ENCODE data around the gene PHYHIPL.

The PHYHIPL gene

DNA sequence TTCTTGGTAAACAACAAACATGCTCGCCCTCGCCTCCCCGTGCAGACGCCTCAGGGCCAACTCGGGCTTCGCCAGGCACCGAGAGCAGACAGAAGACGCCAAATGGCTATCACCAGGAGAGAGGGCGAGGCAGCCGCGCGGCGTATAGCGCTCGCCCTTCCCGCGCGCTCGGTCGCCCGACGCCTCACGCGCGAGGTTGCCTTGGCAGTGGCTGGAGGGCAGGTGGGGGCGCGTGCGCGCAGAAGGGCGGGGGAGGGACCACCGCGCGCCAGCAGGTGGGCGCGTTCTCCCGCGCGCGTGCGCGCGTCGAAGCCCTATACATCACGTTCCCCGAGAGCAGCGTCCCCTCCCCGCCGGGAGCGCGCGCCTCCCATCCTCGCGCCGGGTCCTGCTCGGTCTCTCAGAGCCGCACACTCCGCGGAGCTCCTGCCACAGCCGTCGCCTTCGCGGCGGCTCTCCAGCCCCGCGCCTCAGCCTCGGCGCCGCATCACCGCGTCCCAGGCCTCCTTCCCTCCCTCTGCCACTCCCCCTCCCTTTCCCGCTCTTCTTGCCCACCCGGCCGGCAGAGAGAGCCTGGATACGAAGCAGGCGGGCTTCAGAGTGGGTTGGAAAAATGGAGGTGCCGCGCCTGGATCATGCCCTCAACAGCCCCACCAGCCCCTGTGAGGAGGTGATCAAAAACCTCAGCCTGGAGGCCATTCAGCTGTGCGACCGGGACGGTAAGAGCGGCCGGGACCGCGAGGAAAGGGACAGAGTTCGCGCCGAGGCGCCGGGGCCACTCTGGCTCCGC lies at the start of gene PHYHIPL:
Gene PHYHIPL (plus strand): TSS at position 403 of the 790 bp plus-strand sequence. CDS start 211 bp downstream, at position 614.
- H3K27ac ChIP-seq = peak within 1 kb of the TSS; percentile 84
- no peak for DNase-seq (ENCODE audit: low read depth, low spot score)

DNA sequence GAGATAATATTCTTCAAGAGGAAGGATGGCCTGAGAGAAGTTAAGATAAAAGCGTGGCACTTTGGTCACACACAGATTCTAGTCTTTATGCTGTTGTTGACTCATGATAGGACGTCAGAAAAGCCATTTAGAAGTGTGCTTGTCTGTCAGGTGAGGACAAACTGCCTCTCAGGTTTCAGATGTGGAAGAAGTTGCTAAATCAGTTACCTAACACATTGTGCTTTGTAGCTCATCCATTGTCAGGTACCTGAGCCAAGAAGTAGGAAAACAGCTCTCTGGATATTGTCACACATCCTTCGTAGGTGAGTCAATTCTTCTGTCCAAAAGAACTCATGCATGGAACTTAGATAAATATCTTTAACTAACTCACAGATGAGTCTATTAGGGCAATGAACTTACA lies 49.5 kb upstream of the PHYHIPL start:
- peak; percentile 59 for DNase-seq (ENCODE audit: low read depth, low spot score)
- no peak overlapping the region for H3K27ac ChIP-seq

DNA sequence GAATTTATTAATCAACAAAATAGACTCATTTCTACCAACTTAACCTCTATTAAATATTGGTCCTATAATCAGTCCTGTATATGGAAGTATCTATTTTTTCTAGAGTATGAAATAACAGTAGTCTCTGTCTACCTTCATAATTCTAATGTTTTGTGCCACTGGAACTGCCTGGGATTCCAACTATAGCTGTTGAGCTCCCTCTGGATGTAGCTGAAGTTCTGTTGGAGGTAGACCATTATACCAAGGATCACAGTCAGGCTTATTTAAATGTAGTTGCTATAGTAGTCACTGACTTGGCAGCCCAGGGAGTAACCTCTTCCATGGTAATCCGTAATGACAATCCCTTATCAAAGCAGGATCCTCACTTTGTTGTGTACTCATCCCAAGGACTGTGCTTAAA lies 48.5 kb upstream of the PHYHIPL start:
- no peak for DNase-seq (ENCODE audit: low read depth, low spot score)
- no peak overlapping the region for H3K27ac ChIP-seq

DNA sequence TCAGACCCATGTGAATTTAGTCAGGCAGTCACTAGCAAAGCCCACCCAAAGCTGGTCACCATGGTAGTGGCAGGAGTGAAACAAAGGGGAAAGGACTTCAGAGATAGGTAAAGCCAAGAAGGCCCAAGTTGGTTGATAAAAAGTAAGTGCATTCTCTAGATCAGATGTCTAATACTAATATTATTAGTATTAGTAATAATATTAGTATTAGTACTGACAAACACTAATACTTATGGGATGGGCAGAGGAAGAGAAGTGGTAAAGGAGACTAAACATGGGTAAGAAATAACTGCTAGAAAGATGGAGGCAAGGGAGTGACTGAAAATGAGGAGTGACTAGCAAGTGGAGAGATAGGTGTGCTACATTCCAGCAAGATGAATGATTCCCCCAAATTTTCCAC lies 46.6 kb upstream of the PHYHIPL start:
- DNase-seq (ENCODE audit: low read depth, low spot score) = no peak
- H3K27ac ChIP-seq = no peak overlapping the region

DNA sequence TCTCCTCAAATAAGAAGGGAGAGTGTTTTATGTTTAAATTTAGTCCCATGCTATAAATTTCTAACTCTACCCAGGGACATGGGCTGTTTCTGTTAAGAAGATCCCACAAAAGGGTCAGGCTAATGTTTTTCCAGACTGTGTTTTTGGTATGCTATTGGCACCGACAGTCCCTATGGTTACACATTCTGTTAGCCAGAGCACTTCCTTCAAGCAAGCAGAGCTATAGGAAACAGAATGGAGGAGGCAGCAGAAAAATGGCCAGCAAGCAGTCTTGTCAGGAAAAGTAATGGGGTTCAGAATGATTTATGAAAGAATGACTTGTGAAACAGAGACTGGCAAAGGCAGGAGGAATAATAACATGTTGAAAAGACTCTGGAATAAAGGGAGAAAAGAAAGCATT lies 44.8 kb upstream of the PHYHIPL start:
- DNase-seq (ENCODE audit: low read depth, low spot score) = no peak
- H3K27ac ChIP-seq = no peak overlapping the region

DNA sequence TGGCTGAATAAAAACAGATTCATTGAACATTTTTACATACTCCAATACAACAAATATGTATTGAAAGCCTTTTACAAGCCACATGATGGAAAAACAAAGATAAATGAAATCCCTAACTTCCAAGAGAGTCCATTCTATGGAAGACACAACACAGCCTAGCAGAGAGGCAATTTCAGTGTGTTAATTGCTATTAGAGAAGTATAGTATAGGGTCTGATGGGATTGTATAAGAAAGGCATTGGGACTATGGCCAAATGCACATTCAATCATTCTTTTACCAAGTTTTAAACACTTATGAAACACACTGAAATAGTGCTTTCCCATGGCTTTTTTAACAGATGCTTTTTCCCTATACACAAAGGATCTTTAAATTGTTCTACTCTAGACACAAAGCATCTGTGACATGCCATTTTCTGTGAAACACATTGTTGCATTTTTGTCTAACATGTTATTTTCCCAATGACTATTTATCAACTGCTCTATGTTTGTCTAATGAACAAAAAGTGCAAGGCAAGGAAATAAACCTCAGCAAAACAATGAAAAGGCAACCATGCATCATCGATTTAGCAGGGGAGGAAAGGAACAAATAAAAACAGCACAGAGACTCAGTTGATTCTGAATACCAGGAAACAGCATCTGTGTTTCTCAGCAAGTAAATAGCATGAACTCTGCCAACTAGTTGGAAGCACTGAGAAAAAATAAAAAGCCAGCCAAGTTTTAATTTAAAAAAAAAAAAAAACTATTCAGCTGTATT lies 42.4 kb upstream of the PHYHIPL start:
- H3K27ac ChIP-seq = no peak overlapping the region
- no peak for DNase-seq (ENCODE audit: low read depth, low spot score)

DNA sequence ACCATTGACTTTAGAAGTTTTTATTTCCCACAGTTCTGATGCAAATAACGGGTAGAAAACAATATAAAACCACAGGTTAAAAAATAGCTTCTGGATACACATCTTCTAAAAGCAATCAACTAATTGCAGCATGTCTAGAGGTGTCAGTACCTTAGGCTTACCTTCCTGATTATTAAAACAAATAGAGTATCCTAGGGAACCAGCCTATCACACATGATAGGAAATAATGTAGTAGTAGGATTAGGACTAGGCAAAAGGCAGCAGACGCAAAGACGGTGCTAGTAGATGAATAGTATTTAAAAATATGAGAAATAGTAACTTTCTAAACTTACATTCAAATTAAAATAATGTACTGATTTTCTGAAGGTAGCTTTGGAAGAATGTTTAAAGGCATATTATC lies 41.7 kb upstream of the PHYHIPL start:
- H3K27ac ChIP-seq = no peak overlapping the region
- no peak for DNase-seq (ENCODE audit: low read depth, low spot score)

DNA sequence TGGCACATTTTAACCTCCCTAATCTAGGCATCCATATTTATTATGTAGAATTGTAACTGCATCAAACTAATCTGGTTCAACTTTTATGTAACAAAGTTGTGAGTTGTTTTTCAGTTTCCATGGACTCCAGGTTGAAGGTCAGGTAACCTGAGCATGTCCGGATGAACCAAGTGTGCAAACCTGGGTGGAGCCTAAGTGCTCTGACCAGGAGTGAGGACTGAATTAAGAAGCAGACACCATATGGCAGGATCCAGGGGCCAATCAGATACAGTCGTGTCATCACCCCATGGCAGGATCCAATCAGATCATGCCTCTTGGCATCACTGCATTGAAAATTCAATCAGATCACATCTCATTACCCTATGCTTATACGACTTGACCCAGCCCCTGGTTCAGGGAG lies 41.2 kb upstream of the PHYHIPL start:
- no peak for DNase-seq (ENCODE audit: low read depth, low spot score)
- no peak overlapping the region for H3K27ac ChIP-seq

DNA sequence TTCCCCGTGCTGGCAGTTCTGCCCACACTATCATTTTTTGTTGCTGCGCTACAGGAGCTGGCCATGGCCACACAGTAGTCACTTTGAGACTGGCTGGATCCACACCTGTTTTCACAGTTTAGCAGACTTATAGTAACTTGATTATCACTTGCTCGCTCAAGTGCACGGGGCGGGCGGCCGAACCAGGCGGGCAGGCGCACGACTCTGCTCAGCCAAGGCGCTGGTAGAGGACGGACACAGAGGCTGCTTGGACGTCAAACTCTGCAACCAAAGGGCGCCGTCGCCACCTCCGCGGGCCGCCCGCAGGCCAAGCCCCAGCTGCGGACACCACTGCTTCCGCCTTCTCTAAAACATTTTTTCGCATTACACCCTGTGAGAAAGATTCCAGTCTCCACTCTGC lies 38.4 kb upstream of the PHYHIPL start:
- H3K27ac ChIP-seq = no peak overlapping the region
- DNase-seq (ENCODE audit: low read depth, low spot score) = no peak

DNA sequence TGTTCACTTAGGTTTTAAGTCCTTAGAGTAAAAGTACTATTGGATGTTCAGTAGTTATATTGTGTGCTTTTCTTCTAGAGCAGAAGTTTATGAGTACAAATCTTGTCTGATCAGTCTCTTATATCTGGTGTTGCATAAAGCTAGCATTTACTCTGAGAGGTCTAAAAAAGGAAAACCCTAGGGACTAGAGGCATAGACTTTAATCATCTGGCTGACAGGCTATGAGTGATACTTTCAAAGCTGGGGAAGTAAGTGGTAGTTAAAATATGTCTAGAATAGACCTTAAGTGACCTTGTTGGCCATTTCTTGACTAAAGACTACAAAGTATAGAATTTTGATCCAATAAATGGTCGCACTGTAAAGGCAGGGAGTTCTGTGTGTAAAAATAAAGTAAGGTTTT lies 32.9 kb upstream of the PHYHIPL start:
- no peak overlapping the region for H3K27ac ChIP-seq
- no peak for DNase-seq (ENCODE audit: low read depth, low spot score)

DNA sequence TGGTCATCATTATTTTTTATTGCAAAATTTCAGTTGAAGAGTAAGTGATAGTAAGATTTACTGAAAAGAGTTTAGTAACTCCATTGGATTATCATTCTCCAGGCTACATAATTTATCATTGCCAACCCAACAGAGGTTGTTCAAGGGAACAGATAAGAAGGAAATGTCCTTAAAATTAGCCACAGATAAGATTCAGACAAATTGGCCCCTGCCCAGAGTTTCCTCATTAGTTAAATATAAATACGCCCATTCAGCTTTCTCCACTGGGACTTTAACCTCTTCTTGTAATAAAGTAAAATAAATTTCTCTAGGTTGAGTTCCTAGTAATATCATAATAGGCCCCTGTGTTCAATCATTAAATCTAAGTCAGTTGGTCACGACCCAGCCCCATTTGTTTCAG lies 27.7 kb upstream of the PHYHIPL start:
- no peak for DNase-seq (ENCODE audit: low read depth, low spot score)
- H3K27ac ChIP-seq = no peak overlapping the region

DNA sequence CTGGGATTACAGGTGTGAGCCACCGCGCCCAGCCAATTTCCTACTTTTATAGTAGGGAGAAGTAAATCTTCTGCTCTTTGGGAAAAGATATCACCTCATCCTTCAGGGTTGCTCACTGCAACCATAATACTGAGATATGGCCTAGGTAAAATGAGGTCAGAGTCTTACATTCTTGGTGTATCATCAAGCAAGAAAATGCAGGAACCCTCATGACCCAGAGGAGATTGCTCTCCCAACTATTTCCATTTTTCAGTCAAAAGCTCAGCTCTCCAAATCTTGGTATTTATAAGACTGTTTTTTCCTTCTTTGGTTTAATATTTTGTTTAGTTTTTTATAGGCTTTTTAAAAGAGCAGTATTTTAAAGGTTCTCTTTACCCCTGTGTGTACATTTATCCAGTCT lies 20.9 kb upstream of the PHYHIPL start:
- no peak for DNase-seq (ENCODE audit: low read depth, low spot score)
- H3K27ac ChIP-seq = no peak overlapping the region

DNA sequence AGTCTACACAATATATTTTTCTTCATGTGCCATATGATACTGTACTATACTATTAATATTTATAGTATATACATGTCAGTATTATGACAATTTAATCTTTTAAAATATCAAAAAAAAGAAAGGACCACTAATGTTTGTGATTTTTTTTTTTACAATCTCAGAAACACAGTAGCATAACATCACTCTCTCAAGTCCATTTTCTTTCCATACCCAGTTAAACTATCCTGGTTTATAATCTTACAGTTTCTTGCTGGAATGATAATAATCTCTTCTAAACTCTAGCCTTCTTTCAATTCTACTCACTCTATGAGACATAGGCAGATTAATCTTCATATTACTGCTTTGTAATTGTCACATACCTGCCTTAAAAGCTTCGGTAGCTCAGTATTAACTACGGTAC lies 8.9 kb upstream of the PHYHIPL start:
- no peak overlapping the region for H3K27ac ChIP-seq
- DNase-seq (ENCODE audit: low read depth, low spot score) = no peak

DNA sequence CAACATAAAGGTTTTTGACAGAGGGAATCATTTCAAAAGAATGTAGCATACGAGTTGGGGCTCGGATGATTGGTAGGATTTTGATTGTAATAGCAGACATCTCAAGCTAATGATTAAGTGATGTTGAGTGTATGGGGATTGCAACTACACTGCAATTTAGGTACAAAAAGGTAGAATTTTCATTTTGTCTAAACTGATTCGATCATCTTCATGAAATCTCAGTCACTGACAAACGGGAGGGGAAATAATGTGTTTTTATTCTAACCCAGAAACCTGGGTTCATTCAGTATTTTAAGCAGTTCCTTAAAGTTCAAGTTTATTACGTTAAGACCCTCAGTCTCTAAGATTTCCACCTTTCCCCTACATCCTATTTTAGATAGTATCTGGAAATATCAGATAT lies 3.9 kb upstream of the PHYHIPL start:
- DNase-seq (ENCODE audit: low read depth, low spot score) = no peak
- H3K27ac ChIP-seq = peak overlapping the region; percentile 84

DNA sequence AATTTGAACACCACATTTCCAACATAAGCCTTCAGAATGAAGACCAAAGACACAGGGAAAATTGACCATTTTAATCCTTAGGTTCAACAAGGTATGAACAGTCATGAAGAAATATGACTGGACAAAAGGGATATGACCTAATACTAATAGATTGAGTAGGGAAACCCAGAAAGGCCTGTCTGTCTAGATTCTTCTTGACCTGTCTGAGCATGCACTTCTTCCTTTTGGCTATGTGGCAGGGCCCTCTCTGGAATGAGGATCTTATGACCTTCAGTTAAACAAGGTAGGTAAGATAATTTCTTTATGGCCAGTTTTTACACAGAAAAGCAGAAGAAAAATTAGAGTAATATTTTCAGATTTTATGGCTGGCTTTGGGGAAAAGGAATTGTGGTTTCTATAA lies 3.0 kb upstream of the PHYHIPL start:
- peak; percentile 79 for DNase-seq (ENCODE audit: low read depth, low spot score)
- peak overlapping the region; percentile 84 for H3K27ac ChIP-seq

DNA sequence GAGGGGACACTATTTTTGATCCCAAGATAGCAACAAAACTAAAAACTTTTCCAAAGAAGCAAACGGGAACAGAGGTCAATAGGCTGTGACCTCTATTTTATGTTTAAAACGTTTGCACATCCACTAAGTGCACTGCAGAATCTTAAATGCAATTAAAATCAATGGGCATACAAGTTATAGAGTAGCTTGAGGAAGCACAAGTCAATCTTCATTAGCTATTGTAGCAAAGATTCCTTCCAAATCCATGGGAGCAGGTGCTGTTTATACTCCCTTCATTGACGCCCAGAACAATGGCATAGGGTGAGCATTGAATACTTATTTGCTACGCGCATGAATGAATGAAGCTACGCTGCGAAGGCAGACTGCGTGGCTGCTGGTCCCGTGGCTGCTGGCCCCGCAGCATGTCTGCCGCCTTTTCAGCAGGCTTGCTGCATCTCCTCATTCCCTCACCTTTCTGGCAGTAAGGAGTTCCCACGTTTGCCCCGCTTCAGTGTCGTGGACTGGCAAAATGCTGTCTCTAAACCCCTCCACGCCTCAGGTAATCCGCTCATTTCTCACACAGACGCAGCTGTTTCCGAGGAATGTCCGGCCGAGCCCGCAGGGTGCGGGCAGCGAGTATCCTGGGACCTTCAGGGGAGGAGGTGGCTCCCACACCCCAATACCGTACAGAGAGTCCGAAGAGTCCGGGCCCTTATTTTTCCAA lies 754 bp upstream of the PHYHIPL start:
- peak overlapping the region; percentile 84 for H3K27ac ChIP-seq
- no peak for DNase-seq (ENCODE audit: low read depth, low spot score)

DNA sequence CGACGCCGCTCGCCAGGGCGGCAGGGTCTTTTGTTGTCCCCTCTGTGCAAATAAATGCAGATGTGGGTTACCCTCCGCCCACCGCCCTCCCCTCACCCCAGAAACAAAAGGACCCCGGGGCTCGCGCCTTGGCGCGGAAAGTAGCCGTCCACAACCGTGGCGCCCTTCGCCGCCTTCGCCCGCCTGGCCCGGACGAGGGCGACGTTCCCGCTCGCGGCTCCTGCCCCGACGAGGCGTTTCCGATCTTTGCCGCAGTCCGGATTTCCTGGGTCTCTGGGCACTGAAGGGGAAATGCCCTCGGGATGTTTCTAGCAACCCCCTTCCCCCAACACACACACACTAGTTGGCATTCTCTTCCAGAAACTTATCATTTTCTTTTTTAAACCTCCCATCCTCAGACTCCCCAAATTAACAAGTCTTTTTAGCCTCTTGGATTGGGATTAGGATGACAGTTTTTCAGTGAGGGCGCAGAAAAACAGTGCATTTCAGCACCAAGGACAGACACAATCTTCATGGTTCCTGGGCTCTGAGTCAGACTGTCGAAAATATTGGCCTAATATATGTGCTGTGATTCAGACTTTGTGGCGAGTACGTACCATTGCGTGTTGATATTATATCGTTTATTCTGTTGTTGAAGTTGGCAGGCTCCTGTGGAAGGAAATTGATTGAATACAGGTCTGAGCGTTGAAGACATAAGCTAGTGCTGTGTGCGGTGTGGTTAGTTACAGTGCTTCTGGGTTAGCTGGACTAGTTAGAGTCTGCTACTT lies 771 bp downstream of the PHYHIPL start:
- DNase-seq (ENCODE audit: low read depth, low spot score) = peak; percentile 78
- peak overlapping the region; percentile 84 for H3K27ac ChIP-seq

DNA sequence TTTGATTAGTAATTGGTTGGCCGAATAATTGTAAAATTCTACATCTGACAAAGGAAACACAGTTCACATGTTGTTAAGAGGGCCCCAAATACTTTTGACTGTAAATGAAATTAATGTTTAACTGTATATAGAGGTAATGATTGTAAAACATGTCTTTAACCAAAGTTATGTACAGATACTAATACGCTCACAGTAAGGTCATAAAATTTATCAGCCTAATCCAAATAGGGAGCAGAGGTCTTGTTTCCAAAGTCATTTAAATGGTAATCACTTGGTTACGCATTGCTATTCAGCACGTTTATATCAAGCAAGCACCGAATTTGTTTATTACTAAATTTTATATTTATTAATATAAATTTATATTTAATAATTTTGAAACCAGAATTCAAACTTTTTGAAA lies 1.4 kb downstream of the PHYHIPL start:
- no peak for DNase-seq (ENCODE audit: low read depth, low spot score)
- peak overlapping the region; percentile 84 for H3K27ac ChIP-seq

DNA sequence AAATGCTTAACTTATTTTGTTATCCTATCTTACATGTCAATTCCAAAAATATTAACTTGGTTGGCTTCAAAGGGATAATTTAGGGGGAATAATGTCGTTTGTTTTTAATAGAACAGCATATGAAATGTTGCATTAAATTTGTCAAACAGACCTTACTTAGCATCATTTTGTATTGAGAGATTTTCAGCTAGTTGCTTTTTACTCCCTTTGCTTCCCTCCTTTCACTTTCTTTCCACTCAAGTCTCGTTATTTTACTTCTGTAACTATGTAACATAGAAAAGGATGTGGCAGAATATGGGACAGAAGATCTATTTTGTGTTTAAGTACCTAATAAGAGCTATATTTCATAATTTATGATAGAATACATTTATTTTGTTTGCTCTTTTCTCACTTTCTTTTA lies 2.6 kb downstream of the PHYHIPL start:
- DNase-seq (ENCODE audit: low read depth, low spot score) = no peak

DNA sequence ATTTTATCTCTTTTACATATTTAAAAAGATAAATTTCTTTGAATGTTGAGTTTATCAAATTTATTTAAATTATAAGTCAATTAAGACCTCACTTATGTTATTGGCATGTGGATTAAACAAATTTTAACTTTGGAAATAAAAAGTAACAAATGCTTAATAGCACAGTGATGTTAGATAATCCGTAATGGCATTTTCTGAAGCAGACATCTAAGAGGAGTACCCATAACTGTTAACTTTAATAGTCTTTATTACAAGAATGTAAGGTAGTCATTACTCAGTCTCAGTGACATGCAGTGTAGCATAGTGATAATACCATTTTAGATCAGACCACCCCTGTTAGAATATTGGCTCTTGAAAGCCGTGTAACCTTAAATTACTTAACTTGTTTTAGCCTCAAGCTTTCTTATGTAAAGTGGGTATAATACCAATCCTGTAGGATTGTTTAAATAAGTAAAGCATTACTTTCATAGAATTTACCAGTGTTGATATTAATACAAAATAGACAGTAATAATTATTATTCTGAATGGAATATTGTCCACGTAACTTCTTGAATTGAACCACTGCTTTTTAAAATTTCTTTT lies 4.3 kb downstream of the PHYHIPL start:
- H3K27ac ChIP-seq = no peak overlapping the region
- no peak for DNase-seq (ENCODE audit: low read depth, low spot score)

More for the DNA sequence above, 2.6 kb downstream of the PHYHIPL start:
- no peak overlapping the region for H3K27ac ChIP-seq
